GM23338 (cell line): Measurements from ENCODE around the gene MAPRE3. TPM values are rescaled to one million over a fixed set of nuclear protein-coding genes. Genes with fewer than 3 reads are reported as not detected.

Experiments
- ATAC-seq: fragments of 200-7000 bp; cut with Tn5 transposase; 3 replicates; pipeline ENCODE4 v1.9.1; 2020
- DNase-seq: peaks from one replicate; pipeline ENCODE4 v3.0.0-alpha.2; 2015; ENCODE audit warnings: low spot score
- H2AFZ ChIP-seq: fragments of 200-600 bp; sonication (generic); 2 replicates; pipeline ENCODE4 v1.8.0; 2016; ENCODE audit warnings: antibody characterized with exemption, mild to moderate bottlenecking, moderate library complexity
- H3F3A ChIP-seq: fragments of 200-600 bp; sonication (generic); replicated peaks from 2 replicates; pipeline ENCODE4 v1.8.0; 2017; ENCODE audit warnings: antibody characterized with exemption, mixed run types, low read depth
- H3K27ac ChIP-seq: fragments of 200-600 bp; sonication (generic); 2 replicates; pipeline ENCODE4 v1.6.1; 2016; ENCODE audit warnings: low read depth
- H3K27me3 ChIP-seq: fragments of 200-600 bp; sonication (generic); 2 replicates; pipeline ENCODE4 v1.8.0; 2016; ENCODE audit warnings: mild to moderate bottlenecking, mixed run types, moderate library complexity; ENCODE audit not compliant: insufficient read depth
- H3K36me3 ChIP-seq: fragments of 200-600 bp; sonication (generic); 2 replicates; pipeline ENCODE4 v1.8.0; 2016; ENCODE audit warnings: mild to moderate bottlenecking; ENCODE audit not compliant: insufficient read depth
- H3K4me1 ChIP-seq: fragments of 200-600 bp; sonication (generic); 2 replicates; pipeline ENCODE4 v1.8.0; 2016; ENCODE audit warnings: mild to moderate bottlenecking, moderate library complexity; ENCODE audit not compliant: insufficient read depth
- H3K4me2 ChIP-seq: fragments of 200-600 bp; sonication (generic); 2 replicates; pipeline ENCODE4 v1.7.1; 2017; ENCODE audit warnings: mixed run types
- H3K4me3 ChIP-seq: fragments of 200-600 bp; sonication (generic); 2 replicates; pipeline ENCODE4 v1.6.1; 2016; ENCODE audit warnings: mixed run types
- H3K79me2 ChIP-seq: fragments of 200-600 bp; sonication (generic); replicated peaks from 2 replicates; pipeline ENCODE4 v1.8.0; 2017; ENCODE audit warnings: mild to moderate bottlenecking; ENCODE audit not compliant: insufficient read depth
- H3K9me2 ChIP-seq: fragments of 200-600 bp; sonication (generic); 2 replicates; pipeline ENCODE4 v1.8.0; 2017; ENCODE audit not compliant: insufficient read depth
- H4K20me1 ChIP-seq: fragments of 200-600 bp; sonication (generic); replicated peaks from 2 replicates; pipeline ENCODE4 v1.8.0; 2017; ENCODE audit warnings: mild to moderate bottlenecking; ENCODE audit not compliant: insufficient read depth
- H3K27ac Mint-ChIP-seq: 2 replicates; pipeline ENCODE4 v1.8.0; 2020; ENCODE audit warnings: inconsistent platforms, mild to moderate bottlenecking, moderate library complexity, mixed read lengths
- H3K27me3 Mint-ChIP-seq: 3 replicates; pipeline ENCODE4 v1.8.0; 2022; ENCODE audit warnings: low read depth, mild to moderate bottlenecking, moderate library complexity, mixed read lengths, inconsistent platforms; ENCODE audit not compliant: insufficient read depth, poor library complexity
- H3K36me3 Mint-ChIP-seq: 3 replicates; pipeline ENCODE4 v1.8.0; 2021; ENCODE audit warnings: low read depth, mild to moderate bottlenecking, inconsistent platforms, moderate library complexity, mixed read lengths
- H3K4me1 Mint-ChIP-seq: 3 replicates; pipeline ENCODE4 v1.8.0; 2020; ENCODE audit warnings: mild to moderate bottlenecking, inconsistent platforms, mixed read lengths
- H3K4me3 Mint-ChIP-seq: 3 replicates; pipeline ENCODE4 v1.8.0; 2021; ENCODE audit warnings: moderate library complexity, mild to moderate bottlenecking, inconsistent platforms, mixed read lengths
- H3K9me3 Mint-ChIP-seq: 3 replicates; pipeline ENCODE4 v1.8.0; 2020; ENCODE audit warnings: moderate library complexity, mild to moderate bottlenecking, inconsistent platforms, mixed read lengths
- CREB1 ChIP-seq: fragments of 250-450 bp; sonication (Bioruptor Pico); IDR thresholded peaks from 2 replicates; pipeline ENCODE4 v1.5.0; 2020; ENCODE audit warnings: low read depth, mild to moderate bottlenecking, moderate library complexity
- EZH2phosphoT487 ChIP-seq: fragments of 200-600 bp; sonication (generic); IDR thresholded peaks from one replicate; pipeline ENCODE4 v1.8.1; 2018; ENCODE audit warnings: antibody characterized with exemption; ENCODE audit not compliant: unreplicated experiment
- JUNB ChIP-seq: IDR thresholded peaks from one replicate; pipeline ENCODE4 v1.6.1; 2016; ENCODE audit warnings: antibody characterized with exemption; ENCODE audit not compliant: unreplicated experiment
- NANOG ChIP-seq: IDR thresholded peaks from 2 replicates; pipeline ENCODE4 v1.6.1; 2016; ENCODE audit warnings: antibody characterized with exemption, borderline replicate concordance
- POLR2AphosphoS5 ChIP-seq: IDR thresholded peaks from 2 replicates; pipeline ENCODE4 v1.6.1; 2016; ENCODE audit warnings: antibody characterized with exemption, low read depth
- REST ChIP-seq: IDR thresholded peaks from one replicate; pipeline ENCODE4 v1.6.1; 2018; ENCODE audit warnings: antibody characterized with exemption; ENCODE audit not compliant: unreplicated experiment
- ZNF114 ChIP-seq: fragments of 250-450 bp; sonication (Bioruptor Pico); IDR thresholded peaks from 2 replicates; pipeline ENCODE4 v1.5.0; 2020; ENCODE audit warnings: mild to moderate bottlenecking, moderate library complexity
- ZNF331 ChIP-seq: fragments of 250-450 bp; sonication (Bioruptor Pico); IDR thresholded peaks from 2 replicates; pipeline ENCODE4 v1.5.0; 2020; ENCODE audit warnings: low read depth, mild to moderate bottlenecking, moderate library complexity
- polyA plus RNA-seq: library from polyadenylated mRNA; unstranded; fragments of >200 nt; fragmentation: Nextera tagmentation; extraction: Ambion mirVana; gene quantifications from 2 replicates; pipeline ENCODE4 v1.2.1, GENCODE V29; 2016
- total RNA-seq: library from RNA; depleted of rRNA; stranded (reverse); fragments of >200 nt; shearing (Covaris generic); gene quantifications from 2 replicates; pipeline ENCODE4 v1.2.3, GENCODE V29; 2014
- TF ChIP-seq, protein P1 (sequence below), 2 experiments: fragments of 200-600 bp in 1 of 2; sonication (generic) in 1 of 2; conservative IDR thresholded peaks; 2 replicates each; pipeline versions ENCODE4 v1.5.1 to v1.6.1; 2016 to 2017; ENCODE audit warnings: antibody characterized with exemption in 2 of 2, low read depth in 2 of 2, mild to moderate bottlenecking in 2 of 2, moderate library complexity in 1 of 2
- TF ChIP-seq, protein P2 (sequence below): fragments of 250-450 bp; sonication (Bioruptor Pico); IDR thresholded peaks from 2 replicates; pipeline ENCODE4 v1.5.0; 2020; ENCODE audit warnings: mild to moderate bottlenecking, moderate library complexity
- TF ChIP-seq, protein P3 (sequence below): IDR thresholded peaks from 2 replicates; pipeline ENCODE4 v1.6.1; 2016; ENCODE audit warnings: antibody characterized with exemption

Gene MAPRE3
- total and polyA plus RNA-seq, 2 experiments from 2014 or later: 3.3 to 4.5 TPM

DNA sequence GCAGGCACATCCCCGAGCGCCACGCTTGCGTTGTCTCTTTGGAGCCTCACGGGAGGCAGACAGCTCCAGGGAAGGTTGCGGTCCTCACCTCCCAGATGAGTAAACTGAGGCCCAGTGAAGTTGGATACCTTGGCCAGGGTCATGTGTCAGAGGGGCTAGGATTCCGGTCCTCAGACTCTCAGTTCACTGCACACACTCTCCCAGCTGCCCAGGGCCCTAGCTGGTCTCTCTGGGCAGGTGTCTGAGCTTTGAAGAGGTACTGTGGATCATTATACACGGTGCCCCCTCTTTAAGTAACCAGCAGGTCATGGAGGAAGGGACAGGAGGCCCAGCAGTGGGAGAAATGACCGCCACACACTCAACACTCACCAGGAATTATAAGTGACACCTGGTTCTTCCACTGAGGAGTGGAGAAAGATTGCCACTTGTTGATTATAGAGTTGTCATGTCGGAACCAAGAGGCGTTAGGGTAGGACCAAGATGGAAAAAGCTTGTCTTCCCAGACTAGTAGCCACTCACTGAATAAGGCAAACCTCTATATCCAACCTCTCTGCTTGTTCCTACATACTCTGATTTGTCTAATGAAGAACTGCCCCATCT, 62.9 kb downstream of the MAPRE3 start:
- peaks cover 9% of the 10 kb centered on the region; the same call in 1 of the 2 replicates for H3K4me1 ChIP-seq
- H3K27ac ChIP-seq: no peak overlapping the region
- H4K20me1 ChIP-seq: no peaks in the 10 kb centered on the region; the same call in 1 of the 2 replicates
- TF ChIP-seq NANOG (no peak), JUNB (no peak), ZNF114 (CRISPR knock-in tag) (no peak), CREB1 (CRISPR knock-in tag) (no peak), EZH2phosphoT487 (no peak), ZNF331 (CRISPR knock-in tag) (no peak), REST (no peak), POLR2AphosphoS5 (no peak)
- TF ChIP-seq, protein P1, sequence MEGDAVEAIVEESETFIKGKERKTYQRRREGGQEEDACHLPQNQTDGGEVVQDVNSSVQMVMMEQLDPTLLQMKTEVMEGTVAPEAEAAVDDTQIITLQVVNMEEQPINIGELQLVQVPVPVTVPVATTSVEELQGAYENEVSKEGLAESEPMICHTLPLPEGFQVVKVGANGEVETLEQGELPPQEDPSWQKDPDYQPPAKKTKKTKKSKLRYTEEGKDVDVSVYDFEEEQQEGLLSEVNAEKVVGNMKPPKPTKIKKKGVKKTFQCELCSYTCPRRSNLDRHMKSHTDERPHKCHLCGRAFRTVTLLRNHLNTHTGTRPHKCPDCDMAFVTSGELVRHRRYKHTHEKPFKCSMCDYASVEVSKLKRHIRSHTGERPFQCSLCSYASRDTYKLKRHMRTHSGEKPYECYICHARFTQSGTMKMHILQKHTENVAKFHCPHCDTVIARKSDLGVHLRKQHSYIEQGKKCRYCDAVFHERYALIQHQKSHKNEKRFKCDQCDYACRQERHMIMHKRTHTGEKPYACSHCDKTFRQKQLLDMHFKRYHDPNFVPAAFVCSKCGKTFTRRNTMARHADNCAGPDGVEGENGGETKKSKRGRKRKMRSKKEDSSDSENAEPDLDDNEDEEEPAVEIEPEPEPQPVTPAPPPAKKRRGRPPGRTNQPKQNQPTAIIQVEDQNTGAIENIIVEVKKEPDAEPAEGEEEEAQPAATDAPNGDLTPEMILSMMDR (conservative IDR thresholded peaks at IDR 0.05; ENCODE audit: low read depth in 2 of 2): no peak
- TF ChIP-seq, protein P2, sequence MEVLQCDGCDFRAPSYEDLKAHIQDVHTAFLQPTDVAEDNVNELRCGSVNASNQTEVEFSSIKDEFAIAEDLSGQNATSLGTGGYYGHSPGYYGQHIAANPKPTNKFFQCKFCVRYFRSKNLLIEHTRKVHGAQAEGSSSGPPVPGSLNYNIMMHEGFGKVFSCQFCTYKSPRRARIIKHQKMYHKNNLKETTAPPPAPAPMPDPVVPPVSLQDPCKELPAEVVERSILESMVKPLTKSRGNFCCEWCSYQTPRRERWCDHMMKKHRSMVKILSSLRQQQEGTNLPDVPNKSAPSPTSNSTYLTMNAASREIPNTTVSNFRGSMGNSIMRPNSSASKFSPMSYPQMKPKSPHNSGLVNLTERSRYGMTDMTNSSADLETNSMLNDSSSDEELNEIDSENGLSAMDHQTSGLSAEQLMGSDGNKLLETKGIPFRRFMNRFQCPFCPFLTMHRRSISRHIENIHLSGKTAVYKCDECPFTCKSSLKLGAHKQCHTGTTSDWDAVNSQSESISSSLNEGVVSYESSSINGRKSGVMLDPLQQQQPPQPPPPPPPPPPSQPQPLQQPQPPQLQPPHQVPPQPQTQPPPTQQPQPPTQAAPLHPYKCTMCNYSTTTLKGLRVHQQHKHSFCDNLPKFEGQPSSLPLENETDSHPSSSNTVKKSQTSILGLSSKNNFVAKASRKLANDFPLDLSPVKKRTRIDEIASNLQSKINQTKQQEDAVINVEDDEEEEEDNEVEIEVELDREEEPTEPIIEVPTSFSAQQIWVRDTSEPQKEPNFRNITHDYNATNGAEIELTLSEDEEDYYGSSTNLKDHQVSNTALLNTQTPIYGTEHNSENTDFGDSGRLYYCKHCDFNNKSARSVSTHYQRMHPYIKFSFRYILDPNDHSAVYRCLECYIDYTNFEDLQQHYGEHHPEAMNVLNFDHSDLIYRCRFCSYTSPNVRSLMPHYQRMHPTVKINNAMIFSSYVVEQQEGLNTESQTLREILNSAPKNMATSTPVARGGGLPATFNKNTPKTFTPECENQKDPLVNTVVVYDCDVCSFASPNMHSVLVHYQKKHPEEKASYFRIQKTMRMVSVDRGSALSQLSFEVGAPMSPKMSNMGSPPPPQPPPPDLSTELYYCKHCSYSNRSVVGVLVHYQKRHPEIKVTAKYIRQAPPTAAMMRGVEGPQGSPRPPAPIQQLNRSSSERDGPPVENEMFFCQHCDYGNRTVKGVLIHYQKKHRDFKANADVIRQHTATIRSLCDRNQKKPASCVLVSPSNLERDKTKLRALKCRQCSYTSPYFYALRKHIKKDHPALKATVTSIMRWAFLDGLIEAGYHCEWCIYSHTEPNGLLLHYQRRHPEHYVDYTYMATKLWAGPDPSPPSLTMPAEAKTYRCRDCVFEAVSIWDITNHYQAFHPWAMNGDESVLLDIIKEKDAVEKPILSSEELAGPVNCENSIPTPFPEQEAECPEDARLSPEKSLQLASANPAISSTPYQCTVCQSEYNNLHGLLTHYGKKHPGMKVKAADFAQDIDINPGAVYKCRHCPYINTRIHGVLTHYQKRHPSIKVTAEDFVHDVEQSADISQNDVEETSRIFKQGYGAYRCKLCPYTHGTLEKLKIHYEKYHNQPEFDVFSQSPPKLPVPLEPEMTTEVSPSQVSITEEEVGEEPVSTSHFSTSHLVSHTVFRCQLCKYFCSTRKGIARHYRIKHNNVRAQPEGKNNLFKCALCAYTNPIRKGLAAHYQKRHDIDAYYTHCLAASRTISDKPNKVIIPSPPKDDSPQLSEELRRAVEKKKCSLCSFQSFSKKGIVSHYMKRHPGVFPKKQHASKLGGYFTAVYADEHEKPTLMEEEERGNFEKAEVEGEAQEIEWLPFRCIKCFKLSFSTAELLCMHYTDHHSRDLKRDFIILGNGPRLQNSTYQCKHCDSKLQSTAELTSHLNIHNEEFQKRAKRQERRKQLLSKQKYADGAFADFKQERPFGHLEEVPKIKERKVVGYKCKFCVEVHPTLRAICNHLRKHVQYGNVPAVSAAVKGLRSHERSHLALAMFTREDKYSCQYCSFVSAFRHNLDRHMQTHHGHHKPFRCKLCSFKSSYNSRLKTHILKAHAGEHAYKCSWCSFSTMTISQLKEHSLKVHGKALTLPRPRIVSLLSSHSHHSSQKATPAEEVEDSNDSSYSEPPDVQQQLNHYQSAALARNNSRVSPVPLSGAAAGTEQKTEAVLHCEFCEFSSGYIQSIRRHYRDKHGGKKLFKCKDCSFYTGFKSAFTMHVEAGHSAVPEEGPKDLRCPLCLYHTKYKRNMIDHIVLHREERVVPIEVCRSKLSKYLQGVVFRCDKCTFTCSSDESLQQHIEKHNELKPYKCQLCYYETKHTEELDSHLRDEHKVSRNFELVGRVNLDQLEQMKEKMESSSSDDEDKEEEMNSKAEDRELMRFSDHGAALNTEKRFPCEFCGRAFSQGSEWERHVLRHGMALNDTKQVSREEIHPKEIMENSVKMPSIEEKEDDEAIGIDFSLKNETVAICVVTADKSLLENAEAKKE (CRISPR knock-in tag): no peak
- TF ChIP-seq, protein P3, sequence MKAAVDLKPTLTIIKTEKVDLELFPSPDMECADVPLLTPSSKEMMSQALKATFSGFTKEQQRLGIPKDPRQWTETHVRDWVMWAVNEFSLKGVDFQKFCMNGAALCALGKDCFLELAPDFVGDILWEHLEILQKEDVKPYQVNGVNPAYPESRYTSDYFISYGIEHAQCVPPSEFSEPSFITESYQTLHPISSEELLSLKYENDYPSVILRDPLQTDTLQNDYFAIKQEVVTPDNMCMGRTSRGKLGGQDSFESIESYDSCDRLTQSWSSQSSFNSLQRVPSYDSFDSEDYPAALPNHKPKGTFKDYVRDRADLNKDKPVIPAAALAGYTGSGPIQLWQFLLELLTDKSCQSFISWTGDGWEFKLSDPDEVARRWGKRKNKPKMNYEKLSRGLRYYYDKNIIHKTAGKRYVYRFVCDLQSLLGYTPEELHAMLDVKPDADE: no peak
- H3K27me3 Mint-ChIP-seq: peaks cover 16% of the 10 kb centered on the region
- H3K4me2 ChIP-seq: peak overlapping the region; percentile 97
- no peaks in the 10 kb centered on the region for H3K9me3 Mint-ChIP-seq
- H3K27ac Mint-ChIP-seq: no peak overlapping the region
- H3K4me3 ChIP-seq: peak overlapping the region; percentile 99
- H3K36me3 Mint-ChIP-seq: peaks cover 32% of the 10 kb centered on the region
- ATAC-seq: peak; percentile 18
- H3K4me1 Mint-ChIP-seq: peaks cover 16% of the 10 kb centered on the region
- peaks cover 13% of the 10 kb centered on the region for H3K79me2 ChIP-seq
- no peaks in the 10 kb centered on the region for H3K27me3 ChIP-seq
- no peaks in the 10 kb centered on the region for H3K36me3 ChIP-seq
- no peaks in the 10 kb centered on the region for H3K9me2 ChIP-seq
- H2AFZ ChIP-seq: peak overlapping the region; percentile 100
- no peaks in the 10 kb centered on the region for H3F3A ChIP-seq
- peak overlapping the region; percentile 94 for H3K4me3 Mint-ChIP-seq
- no peak for DNase-seq
